Ovary (tissue), 3 donors: Measurements from ENCODE around the gene SLC7A9.

Experiments
- CTCF ChIP-seq, 3 donors: fragments of 450-650 bp in 2 of 3; fragments of 200-600 bp in 1 of 3; IDR thresholded peaks; one replicate each; pipeline versions ENCODE4 v1.5.1 to v1.8.0; 2016 to 2022; ENCODE audit warnings: antibody characterized with exemption in 3 of 3, mild to moderate bottlenecking in 1 of 3
- EP300 ChIP-seq: sonication (generic); formaldehyde crosslinking; IDR thresholded peaks from one replicate; pipeline ENCODE4 v1.6.1; 2017; ENCODE audit warnings: antibody characterized with exemption
- donor health status: DM: no; HTN: no; CAD: no.

- TF ChIP-seq CTCF (IDR thresholded peaks at IDR 0.05) (no peak), EP300 (no peak)
Observed at GRCh38 chr19:32901504-32902161, 32.1 kb upstream of the SLC7A9 start.
